Upper lobe of left lung (tissue), 6 donors: ENCODE results near the gene ANKLE2. TPM values are rescaled to one million over a fixed set of nuclear protein-coding genes. Genes with fewer than 3 reads are reported as not detected.
A peak's percentile ranks its signal among the peaks of the same experiment; 100 is the strongest.

Source experiments
- ATAC-seq, 2 donors: fragments of 200-7000 bp; cut with Tn5 transposase; one replicate each; pipeline ENCODE4 v1.9.1; 2022; ENCODE audit warnings: mild to moderate bottlenecking in 2 of 2, moderate library complexity in 2 of 2; ENCODE audit not compliant: low FRiP score in 2 of 2
- DNase-seq, 2 donors: peaks; one replicate each; pipeline ENCODE4 v3.0.0-alpha.2; 2019 to 2020
- H3K27ac ChIP-seq, 4 donors: fragments of 200-600 bp; sonication (generic); one replicate each; pipeline ENCODE4 v1.5.1; 2016 to 2019
- H3K27me3 ChIP-seq, 4 donors: fragments of 200-600 bp; sonication (generic); one replicate each; pipeline ENCODE4 v1.5.1; 2017 to 2019
- H3K36me3 ChIP-seq, 4 donors: fragments of 200-600 bp; sonication (generic); one replicate each; pipeline ENCODE4 v1.5.1; 2016 to 2019
- H3K4me1 ChIP-seq, 4 donors: fragments of 200-600 bp; sonication (generic); one replicate each; pipeline ENCODE4 v1.5.1; 2018 to 2019
- H3K4me3 ChIP-seq, 4 donors: fragments of 200-600 bp; sonication (generic); one replicate each; pipeline ENCODE4 v1.5.1; 2017 to 2019; ENCODE audit warnings: mild to moderate bottlenecking in 2 of 4, moderate library complexity in 1 of 4
- H3K9me3 ChIP-seq, 4 donors: fragments of 200-600 bp; sonication (generic); one replicate each; pipeline ENCODE4 v1.5.1; 2018 to 2019
- EP300 ChIP-seq, 4 donors: sonication (generic); formaldehyde crosslinking; IDR thresholded peaks; one replicate each; pipeline ENCODE4 v1.5.1; 2017; ENCODE audit warnings: antibody characterized with exemption in 4 of 4, control low read depth in 2 of 4
- POLR2A ChIP-seq, 4 donors: fragments of 450-650 bp; IDR thresholded peaks; one replicate each; pipeline ENCODE4 v1.5.1; 2016 to 2017; ENCODE audit warnings: antibody characterized with exemption in 4 of 4, mild to moderate bottlenecking in 2 of 4
- POLR2AphosphoS5 ChIP-seq, 2 donors: sonication (generic); formaldehyde crosslinking; IDR thresholded peaks; one replicate each; pipeline ENCODE4 v1.5.1; 2017; ENCODE audit warnings: antibody characterized with exemption in 2 of 2
- WGBS, 2 donors: methylation state at CpG; one replicate each; pipeline ENCODE4 v1.1.5; 2017 to 2018; 5-methylcytosine and 5-hydroxymethylcytosine counted together
- total RNA-seq, 6 donors: library from RNA; depleted of rRNA in 4 of 6; stranded (reverse); fragments of >200 nt in 4 of 6; gene quantifications; one replicate each; pipeline versions ENCODE4 v1.1.0 to v1.2.1, GENCODE V29; 2016 to 2021
- TF ChIP-seq, protein P1 (sequence below), 6 experiments: fragments of 450-650 bp in 4 of 6; fragments of 200-600 bp in 2 of 6; sonication (generic) in 2 of 6; IDR thresholded peaks; one replicate each; pipeline ENCODE4 v1.5.1; 2016 to 2019; ENCODE audit warnings: antibody characterized with exemption in 6 of 6
- donor health status: DM: no; HTN: no; CAD: no; lungs with moderate emphysema.
- donor health status: DM: no; HTN: yes; CAD: no; lungs with severe emphysema.

The ANKLE2 gene
- total RNA-seq, 6 donors from 2014 or later: 44.3 to 153 (median 78.0) TPM

DNA sequence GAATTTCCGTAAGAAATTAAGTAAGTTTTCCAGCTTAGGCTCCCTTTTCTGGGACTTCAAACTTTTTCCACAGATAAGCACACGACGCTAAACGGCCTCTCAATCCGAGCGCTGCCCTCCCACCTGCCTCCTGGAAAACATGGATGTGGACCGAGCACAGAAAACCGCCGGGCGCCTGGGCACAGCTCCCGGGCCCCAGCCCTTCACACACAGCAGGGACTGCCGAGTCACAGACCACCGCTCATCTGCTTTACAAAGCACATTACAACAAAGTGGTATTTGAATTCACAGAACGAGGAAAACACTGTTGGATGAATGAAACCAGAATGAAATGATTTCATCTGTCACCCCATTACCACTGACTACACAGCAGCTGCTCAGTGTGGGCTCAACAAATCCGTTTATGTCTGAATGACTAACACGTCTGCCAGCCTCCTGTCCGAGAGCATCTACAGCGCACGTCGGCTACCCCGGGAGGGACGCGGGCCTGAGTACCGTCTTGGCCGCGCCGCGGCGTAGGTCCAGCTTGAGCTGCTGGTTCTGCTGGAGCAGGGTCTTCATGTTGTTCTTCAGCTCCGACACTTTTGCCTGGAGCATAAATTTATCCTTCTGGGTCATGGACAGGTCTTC lies 13.1 kb upstream of the ANKLE2 start:
- H3K27me3 ChIP-seq: no peaks in the 10 kb centered on the region
- no peak overlapping the region for H3K4me3 ChIP-seq
- TF ChIP-seq EP300 (IDR thresholded peaks at IDR 0.05) (no peak), POLR2AphosphoS5 (IDR thresholded peaks at IDR 0.05) (no peak)
- TF ChIP-seq, protein P1, sequence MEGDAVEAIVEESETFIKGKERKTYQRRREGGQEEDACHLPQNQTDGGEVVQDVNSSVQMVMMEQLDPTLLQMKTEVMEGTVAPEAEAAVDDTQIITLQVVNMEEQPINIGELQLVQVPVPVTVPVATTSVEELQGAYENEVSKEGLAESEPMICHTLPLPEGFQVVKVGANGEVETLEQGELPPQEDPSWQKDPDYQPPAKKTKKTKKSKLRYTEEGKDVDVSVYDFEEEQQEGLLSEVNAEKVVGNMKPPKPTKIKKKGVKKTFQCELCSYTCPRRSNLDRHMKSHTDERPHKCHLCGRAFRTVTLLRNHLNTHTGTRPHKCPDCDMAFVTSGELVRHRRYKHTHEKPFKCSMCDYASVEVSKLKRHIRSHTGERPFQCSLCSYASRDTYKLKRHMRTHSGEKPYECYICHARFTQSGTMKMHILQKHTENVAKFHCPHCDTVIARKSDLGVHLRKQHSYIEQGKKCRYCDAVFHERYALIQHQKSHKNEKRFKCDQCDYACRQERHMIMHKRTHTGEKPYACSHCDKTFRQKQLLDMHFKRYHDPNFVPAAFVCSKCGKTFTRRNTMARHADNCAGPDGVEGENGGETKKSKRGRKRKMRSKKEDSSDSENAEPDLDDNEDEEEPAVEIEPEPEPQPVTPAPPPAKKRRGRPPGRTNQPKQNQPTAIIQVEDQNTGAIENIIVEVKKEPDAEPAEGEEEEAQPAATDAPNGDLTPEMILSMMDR (IDR thresholded peaks at IDR 0.05): no peak
- no peak overlapping the region for H3K27ac ChIP-seq
- H3K4me1 ChIP-seq: peaks cover 0 to 9% (median 5%) of the 10 kb centered on the region in 4 donors
- DNase-seq (peak in 1 of 2 donors; percentile 80), ATAC-seq (no peak)
- H3K36me3 ChIP-seq: peaks cover 35 to 91% (median 65%) of the 10 kb centered on the region in 4 donors
- WGBS, 2 donors: 87 to 92% methylated on average over 28 to 30 of the region's 30 CpGs
- no peaks in the 10 kb centered on the region for H3K9me3 ChIP-seq

DNA sequence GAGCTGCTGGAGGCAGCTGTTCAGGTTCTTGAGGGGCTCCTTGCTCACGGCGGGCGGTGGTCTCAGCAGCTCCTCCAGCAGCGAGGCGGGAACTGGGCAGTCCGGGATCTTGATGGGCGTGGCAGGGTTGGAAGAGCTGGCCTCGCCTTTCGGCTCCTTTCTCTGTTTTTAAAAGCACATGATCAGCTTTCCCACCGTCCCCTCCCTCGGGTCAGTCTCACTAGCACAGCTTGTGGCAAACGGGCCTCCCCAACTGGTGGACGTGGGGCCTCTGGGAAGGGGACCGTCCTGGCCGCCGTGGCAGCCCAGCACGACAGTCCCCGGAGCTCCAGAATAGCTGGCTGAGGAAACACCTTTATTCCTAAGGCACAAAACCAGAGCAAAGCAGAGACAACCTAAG lies 12.5 kb upstream of the ANKLE2 start:
- Histone ChIP-seq H3K27me3 (no peaks in the 10 kb centered on the region), H3K4me1 (peaks cover 0 to 11% (median 8%) of the 10 kb centered on the region in 4 donors), H3K4me3 (no peak overlapping the region), H3K27ac (no peak overlapping the region), H3K36me3 (peaks cover 30 to 91% (median 62%) of the 10 kb centered on the region in 4 donors), H3K9me3 (no peaks in the 10 kb centered on the region)
- WGBS, 2 donors: 93 to 94% methylated on average over 10 to 18 of the region's 18 CpGs
- peak in 1 of 2 donors; percentile 60 for DNase-seq
- TF ChIP-seq EP300 (IDR thresholded peaks at IDR 0.05): no peak
- no peak for TF ChIP-seq POLR2A (IDR thresholded peaks at IDR 0.05)
- TF ChIP-seq, protein P1 (IDR thresholded peaks at IDR 0.05): no peak
- no peak for TF ChIP-seq POLR2AphosphoS5 (IDR thresholded peaks at IDR 0.05)
- no peak for ATAC-seq

DNA sequence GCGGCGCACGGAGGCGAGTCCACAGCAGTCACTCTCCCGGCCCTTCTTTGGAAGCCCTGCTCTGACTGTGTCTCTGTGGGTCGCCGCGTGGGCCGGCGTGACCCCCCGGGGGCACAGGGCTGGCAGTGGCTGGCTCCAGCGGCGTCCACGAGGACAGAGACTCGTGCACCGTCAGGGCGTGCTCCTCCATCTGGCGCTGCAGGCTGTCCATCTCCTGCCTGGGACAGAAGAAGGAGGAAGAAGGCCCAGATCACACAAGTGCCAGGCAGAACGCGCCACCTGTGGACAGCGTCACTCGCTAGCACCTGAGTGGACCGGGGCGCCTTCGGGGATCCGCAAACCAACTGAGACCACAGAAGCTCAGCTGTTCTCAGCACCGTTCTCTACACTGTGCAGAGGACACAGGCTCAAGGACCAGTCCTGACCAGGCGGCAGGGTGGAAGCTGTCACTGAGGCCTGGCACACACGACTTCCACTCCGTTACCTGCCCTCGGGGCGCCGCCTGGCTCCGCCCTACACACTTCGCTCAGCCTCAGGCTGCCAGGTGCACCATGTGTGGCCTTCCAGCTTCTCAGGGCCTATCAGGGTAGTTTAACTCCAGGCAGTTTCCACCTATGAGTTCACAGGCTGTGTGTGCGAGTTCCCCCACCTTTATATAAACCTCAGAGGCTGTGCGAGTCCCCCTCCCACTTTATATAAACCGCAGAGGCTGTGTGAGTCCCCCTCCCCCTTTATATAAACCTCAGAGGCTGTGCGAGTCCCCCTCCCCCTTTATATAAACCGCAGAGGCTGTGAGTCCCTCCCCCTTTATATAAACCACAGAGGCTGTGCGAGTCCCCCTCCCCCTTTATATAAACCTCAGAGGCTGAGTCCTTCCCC lies 11.7 kb upstream of the ANKLE2 start:
- ATAC-seq: no peak
- H3K36me3 ChIP-seq: peaks cover 29 to 82% (median 58%) of the 10 kb centered on the region in 4 donors

DNA sequence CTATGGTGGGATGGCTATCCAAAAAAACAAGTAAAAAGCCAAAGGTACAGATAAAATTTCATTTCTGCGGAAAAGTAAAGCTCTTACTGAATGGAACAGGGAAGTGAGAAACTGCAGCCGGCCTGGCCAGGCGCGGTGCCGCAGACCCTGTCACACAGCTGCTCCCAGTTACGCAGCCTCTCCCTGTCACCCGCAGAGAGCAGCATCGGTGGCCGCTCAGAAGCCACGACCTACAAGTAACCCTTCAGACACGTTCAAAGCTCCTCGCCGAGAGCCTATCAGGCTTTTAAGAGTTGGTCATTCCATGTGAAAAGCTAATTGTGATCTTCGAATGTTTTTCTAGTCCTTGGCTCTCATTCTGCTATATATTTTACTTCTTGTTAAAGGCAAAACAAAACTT lies 11.0 kb upstream of the ANKLE2 start:
- no peak for TF ChIP-seq POLR2AphosphoS5 (IDR thresholded peaks at IDR 0.05)
- TF ChIP-seq, protein P1 (IDR thresholded peaks at IDR 0.05): no peak
- TF ChIP-seq POLR2A (IDR thresholded peaks at IDR 0.05): no peak
- no peak for TF ChIP-seq EP300 (IDR thresholded peaks at IDR 0.05)
- Histone ChIP-seq H3K4me3 (no peak overlapping the region), H3K27ac (no peak overlapping the region), H3K27me3 (no peaks in the 10 kb centered on the region), H3K36me3 (peaks cover 29 to 75% (median 53%) of the 10 kb centered on the region in 4 donors), H3K4me1 (peaks cover under 1 to 26% (median 24%) of the 10 kb centered on the region in 4 donors), H3K9me3 (no peaks in the 10 kb centered on the region)
- peak in 1 of 2 donors; percentile 82 for DNase-seq
- ATAC-seq: peak in 1 of 2 donors; percentile 28
- 76 to 87% methylated on average over 14 of the region's 14 CpGs for WGBS, 2 donors

More for the DNA sequence above, 11.7 kb upstream of the ANKLE2 start:
- H3K27ac ChIP-seq: no peak overlapping the region
- H3K4me3 ChIP-seq: no peak overlapping the region
- TF ChIP-seq EP300 (IDR thresholded peaks at IDR 0.05) (no peak), POLR2AphosphoS5 (IDR thresholded peaks at IDR 0.05) (no peak), POLR2A (IDR thresholded peaks at IDR 0.05) (no peak)
- TF ChIP-seq, protein P1 (IDR thresholded peaks at IDR 0.05): no peak
- no peaks in the 10 kb centered on the region for H3K9me3 ChIP-seq
- H3K4me1 ChIP-seq: peaks cover 0 to 19% (median 16%) of the 10 kb centered on the region in 4 donors
- peak in 1 of 2 donors; percentile 75 for DNase-seq
- H3K27me3 ChIP-seq: no peaks in the 10 kb centered on the region
- 92 to 94% methylated on average over 32 to 41 of the region's 41 CpGs for WGBS, 2 donors
